Skin of body (tissue), 2 donors: Measurements from ENCODE around the gene NEDD9. TPM values are rescaled to one million over a fixed set of nuclear protein-coding genes. Genes with fewer than 3 reads are reported as not detected.

Experiments used
- DNase-seq: peaks from one replicate; lab custom pipeline; 2025; lab: John Stamatoyannopoulos, UW
- total RNA-seq: library from RNA; depleted of rRNA; stranded (reverse); fragments of >200 nt; gene quantifications from one replicate; pipeline ENCODE4 v1.2.3, GENCODE V29; 2014

NEDD9 gene
- total RNA-seq, 1 donor from 2014 or later = 49.7 TPM

DNA sequence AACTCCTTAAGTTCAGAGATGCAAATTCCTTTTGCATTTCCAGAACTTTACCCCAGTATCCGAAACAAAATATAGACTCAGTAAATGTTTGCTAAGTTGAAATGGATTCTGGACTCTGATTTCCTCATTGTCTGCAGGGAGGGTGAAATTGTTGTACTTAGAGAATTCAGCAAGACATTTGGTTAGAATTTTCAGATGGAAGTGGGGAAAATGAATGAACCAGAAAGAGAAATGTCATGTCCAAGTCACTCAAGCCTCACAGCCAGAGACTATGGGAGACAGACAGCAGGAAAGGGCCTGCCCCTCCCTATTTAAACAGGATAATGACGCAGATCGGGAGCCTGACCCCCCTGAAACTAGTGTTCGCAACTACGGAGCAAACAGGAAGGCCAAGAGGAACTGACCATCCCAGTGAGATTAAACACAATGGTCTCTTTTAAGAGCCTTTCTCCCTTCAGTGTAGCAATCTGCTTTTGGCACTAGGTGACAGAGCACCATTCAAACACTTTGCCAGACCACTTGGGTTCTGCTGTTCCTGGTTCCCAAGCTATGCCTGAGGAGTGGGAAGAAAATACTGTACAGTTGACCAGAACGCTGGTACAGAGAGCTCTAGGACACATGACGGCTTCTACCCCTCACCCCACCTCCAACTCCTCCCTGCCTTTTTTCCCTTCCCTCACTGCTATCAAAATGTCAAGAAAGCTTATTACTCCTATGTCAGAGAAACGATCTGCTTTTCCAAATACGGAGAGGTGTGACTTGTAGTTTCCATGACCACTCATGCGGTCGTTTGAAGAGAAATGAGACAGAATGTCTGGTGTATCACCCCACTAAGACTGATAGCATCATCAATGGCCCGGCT, 13.7 kb downstream of the NEDD9 start:
- DNase-seq = peak; percentile 80

DNA sequence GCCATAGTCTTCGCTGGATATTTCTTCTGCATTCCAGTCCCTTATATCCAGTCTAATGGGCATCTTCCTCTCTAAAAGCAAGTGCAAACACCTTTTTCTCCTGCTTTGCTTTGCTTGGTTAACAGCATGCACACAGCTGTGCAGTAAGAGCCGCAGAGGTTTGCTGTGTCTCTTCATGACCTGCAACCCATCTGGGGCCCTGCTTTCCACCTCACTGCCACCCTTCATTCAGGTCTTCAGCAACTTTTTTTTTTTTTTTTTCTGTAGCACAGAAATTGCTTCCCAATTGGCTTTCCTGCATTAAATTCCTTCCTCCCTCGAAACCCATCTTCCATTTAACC, 14.4 kb downstream of the NEDD9 start:
- no peak for DNase-seq

DNA sequence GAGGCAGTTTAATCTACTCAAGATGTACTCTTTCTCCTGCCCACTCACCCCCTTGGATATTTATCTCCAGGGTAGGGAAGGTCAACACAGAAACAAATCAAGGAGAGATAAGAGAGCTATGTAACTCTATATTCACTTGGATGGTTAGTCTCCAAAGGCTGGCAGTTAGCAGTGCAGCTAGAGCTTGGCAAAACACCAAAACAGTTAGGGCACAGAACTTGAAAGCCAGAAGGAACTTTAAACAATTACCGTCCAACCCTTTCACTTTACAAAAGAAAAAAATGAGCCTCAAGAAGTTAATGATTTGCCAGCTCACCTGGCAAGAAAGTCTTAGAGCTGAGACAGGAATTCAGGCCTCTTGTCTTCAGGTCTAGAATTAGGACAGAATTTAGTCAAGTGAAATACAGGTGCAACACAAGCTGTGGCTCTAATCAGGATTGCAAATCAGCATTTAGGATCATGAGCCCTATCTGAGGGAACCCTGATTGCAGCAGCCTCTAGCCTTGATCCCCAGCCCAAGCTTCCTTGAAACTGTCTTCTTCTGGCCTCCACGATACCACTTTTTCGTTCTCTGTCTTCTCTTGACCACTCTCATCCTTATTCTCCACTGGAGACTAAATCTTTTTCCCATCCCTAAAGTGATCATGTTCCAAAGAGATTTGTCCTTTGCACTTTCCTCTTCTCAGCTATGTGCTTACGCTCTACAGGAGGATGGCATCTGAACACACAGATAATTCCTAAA, 14.9 kb downstream of the NEDD9 start:
- DNase-seq = no peak

DNA sequence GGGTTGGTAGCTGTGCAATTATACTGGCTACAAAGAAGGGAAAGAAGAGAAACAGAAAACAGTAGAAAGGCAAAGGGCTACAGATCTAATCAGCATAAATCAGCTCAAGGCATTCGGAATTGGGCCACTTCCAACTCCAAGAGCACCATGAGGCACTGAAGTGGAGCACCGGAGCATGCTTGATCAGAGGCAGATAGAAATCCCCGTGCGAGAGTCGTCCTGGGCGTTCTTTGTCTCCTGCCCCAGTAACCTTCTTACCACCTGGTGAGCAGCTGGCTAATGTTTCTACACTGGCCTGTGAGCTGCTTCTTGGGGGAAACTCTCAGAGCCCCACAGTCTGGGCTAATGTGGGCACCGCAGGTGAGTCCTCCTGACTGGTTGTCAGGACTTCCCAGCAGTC, 16.7 kb downstream of the NEDD9 start:
- no peak for DNase-seq

DNA sequence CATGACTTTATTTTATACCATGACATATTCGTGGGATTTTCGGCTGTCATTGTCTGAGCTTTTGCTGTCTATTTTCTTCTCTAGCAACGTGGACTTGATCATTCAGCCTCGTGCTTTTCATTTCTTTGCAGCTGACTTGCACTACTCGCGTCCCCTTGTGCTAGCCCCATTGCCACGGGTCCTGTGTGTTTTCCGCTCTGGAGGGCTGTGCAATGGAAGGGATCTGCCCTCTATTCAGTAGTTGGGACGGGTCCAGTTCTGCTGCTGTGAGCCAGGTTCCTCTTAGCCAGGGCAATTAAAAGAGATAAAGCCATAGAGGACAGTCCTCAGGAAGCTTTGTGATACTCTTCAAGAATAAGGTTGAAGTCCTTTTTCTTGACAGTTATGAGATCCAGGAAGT, 17.6 kb downstream of the NEDD9 start:
- DNase-seq = no peak

DNA sequence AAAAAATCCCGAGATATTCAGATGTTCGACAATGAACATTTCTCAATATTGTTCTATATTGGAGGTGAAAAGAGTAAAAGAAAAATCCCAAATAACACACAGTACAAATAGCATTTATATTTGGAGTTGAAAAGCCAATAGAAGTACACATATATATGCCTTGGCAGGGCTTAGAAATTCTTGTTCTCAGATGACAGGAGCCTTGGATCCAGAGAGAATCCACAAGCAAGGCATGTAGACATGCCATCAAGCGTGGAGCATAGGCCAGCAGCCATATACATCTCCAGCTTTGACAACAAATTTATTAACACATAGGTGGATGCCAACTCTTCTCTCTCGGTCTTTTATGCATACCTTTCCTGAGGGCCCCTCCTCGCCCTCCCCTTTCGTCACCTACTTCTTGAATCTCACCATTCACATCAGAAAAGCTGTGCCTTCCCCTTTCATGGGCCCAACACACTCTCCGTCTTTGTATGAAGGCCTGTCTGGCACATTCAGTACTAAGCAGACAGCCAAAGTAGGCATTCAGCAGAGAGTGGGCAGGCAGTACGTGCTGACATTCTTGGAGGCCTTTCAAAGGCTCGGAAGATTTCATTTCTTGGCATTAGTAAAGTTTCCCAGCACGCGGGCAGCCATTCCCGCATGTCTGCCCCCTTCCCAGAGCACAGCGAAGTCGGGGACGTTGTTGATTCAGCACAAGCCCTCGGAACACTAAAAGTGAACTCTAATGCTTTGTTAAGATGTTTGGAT, 18.2 kb downstream of the NEDD9 start:
- DNase-seq = no peak

DNA sequence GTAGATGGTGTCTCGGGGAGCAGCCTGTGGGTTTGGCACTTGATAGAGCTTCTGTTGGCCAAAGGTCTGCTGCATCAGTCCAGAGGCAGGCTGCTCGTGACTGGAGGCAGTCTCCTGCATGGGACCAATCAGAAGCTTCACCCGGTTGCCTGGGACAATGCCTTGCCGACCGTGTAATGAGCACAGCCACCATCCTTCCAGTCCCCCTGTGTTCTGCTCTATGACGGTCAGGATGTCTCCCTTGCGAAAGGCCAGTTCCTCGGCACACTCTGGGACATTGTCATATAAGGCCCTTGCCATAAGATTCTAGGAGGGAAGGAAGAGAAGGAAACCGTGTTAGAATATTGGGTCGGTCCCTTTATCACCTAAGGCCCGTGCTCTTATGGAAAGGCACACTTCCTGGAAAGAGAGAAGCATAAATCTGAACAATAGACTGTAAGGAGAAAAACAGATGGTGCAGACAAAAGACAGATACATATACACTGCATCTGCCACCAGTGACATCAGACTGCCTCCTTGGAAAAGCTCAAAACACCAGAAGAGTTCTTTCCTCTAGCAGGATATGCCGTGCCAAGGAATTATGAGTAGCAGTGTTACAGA, 18.9 kb downstream of the NEDD9 start:
- DNase-seq = peak; percentile 83

DNA sequence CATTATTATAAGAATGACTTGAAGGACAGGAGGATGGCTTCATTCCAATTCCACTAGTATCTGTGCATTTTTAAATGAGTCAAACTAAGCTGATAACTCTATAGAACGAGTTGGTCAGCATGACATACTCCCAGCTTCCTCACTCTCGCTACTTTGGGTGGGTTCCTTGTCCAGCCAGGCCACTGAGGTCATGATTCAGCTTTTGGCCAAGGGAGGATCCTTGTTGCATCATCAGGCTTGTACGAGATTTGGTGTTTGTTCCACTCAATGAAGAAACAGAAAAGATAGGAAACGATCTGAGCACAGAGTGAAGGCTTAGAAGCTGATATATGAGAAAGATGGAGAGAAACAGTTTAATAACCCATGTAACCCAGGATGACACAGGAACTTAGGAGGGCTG, 19.8 kb downstream of the NEDD9 start:
- DNase-seq = peak; percentile 47

DNA sequence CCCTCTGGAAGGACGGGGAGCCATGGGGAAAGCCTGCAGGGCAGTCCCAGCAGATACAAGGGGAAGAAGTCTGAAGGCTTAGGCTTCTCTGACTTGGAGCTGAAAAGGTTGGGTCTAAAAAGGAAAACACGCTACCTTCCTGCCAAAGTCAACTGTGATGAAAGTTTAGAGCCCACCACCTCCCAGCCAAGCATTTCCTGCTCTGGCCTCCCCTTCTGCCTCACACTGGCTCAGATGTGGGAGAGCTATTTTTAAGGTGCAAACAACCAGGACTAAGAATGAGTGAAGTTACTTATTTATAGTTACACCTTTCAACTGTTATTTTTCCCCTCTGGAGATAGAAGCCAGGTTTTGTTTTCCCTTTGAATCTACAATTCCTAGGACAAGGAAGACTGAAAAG, 21.2 kb downstream of the NEDD9 start:
- DNase-seq = no peak

DNA sequence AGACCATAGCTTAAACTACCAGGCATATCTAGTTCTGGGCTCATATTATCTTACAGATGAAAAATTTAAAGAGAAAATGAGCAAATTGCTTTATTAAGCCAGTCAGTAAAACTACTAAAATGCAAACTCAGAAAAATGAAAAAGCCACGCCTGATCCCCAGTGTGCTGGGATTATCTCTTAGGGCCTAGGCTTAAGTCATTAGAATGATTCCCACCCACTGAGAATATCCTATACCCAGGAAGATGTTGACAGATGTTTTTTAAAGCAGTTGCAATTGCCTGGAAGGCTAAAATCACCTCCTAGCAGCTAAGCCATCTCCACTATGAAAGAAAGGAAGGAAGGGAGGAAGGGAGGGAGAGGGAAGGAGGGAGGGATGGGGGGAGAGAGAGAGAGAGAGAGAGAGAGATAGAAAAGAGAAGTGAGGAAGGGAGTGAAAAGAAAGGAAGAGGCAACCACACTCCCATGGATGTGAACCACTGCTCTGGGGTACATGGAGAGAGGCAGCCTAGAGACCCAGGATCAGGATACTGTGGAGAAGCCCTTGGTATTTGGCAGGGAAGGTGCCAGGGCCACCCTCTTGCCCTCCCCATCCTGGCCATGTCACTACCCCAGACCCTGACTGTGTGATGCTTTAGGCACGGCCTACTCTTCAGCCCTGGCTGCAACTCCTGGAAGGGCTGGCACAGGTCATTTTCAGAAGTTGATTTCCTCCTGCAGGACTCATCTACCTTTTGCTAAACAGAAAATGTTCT, 21.9 kb downstream of the NEDD9 start:
- DNase-seq = no peak

DNA sequence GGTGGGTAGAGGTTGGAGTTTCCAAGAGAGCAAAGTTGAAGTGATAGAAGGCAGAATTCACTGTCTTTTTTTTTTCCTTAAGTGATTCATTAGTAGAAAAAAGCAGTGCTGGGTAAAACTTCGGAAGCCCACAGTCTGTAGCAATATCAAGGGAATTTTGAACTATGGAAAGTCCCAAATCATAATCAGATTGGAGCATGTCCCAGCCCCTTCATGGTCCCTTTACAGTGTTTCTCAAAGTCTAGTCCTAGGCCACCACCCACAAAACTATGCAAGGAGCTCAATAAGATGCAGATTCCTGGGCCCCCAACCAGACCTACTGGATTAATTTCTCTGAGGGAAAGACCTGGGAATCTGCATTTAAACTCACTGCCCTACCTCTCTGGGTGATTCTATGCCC, 22.6 kb downstream of the NEDD9 start:
- no peak for DNase-seq

DNA sequence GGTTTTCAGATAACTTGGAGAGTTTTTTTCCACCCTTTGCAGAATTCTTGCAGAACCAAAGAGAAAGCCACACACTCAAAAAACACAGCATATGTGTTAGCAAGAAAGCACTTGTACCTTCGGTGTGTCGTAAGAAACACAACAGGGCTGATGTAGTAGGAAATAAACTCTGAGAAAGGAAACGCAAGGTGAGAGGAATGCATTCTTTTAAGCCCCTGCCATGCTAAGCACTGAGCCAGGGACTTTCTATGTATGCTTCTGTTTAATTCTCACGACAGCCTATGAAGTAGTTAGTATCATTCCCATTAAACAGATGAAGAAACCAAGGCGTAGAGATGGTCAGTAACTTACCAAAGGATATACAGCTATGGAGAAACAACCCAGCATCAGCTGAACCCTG, 23.1 kb downstream of the NEDD9 start:
- no peak for DNase-seq

DNA sequence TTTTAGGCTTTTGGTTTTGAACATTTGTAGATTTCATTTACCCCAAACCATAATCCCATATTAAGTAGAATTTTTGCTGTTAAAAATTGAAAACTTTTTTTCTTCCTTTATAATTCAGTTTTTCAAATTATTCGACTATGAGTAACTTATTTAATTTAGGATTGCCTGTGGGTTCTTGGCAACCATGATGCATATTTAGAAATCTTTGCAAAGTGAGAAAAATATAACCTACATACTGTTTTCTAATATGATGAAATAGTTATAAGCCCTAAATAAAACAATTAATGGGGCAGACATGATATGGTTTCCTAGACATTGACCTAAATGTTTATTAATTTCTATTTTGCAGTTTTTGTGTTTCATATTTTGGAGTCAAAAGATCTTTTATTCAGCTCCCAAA, 23.6 kb downstream of the NEDD9 start:
- no peak for DNase-seq

DNA sequence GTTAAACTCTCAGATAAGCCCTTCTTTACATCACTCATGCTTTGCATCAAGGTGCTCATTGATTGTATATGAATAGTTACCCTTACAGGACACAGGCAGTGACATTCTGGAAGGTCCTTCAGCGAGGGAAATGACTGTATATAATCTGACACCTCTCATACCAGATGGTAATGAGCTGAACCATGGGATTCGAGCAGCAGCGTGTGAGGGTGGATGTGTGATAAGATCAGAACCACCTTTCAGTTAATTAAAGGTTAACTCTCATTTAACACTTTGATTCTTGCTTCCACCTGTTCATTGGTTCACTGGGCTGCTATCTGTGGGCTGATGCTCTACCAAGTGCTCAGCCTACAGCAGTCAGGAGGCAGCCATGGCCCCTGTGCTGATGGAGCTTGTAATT, 24.2 kb downstream of the NEDD9 start:
- DNase-seq = no peak

DNA sequence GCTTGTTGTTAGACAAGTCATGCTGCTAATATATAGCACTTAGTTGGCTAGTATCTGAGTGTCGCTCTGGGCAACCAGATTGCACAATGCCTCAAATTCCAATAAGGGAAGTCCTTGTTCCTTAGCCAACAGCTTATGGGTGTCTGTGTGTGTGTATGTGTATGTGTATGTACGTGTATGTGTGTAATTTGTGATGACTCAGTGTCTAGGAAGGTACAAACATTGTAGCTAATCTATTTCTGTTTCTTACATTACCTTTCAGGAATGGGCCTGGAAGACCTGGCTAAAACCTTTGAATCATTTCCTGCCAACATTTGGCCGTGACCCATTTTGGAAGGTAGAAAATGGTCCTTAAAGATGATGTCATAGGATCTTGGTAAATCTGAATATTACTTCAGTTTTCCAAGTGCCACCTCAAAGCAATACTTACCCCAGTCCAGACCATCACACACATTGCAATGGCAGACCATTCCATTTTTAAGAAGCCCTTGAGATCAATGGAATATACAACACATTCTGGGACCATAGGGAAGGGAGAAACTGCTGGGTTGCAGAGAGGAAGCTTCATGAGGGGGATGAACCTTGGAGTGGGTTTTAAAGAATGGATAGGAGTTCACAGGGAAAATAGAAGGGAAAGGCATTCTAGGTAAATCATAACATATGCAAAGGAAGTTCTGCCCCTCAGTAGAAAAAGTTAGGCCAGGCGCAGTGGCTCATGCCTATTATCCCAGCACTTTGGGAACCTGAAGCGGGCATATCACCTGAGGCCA, 25.1 kb downstream of the NEDD9 start:
- DNase-seq = peak; percentile 86

DNA sequence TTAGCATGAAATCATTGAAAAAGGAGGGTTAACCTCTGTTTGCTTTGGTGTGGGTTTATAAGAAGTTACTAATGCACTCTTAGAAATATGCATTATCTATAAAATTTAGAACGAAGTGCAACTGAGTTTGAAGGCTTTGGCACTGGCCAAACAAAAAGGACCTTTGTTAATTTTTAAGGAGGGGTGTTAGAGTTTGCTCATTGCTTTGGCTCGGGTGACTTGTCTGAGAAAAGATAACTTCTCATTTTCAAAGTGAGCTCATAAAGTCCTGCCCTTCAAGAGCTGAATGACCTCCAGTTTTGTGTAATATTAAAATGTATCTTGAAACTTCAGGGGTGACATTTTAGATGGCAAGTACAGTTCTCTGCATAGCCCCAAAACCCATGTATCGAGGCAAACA, 25.9 kb downstream of the NEDD9 start:
- no peak for DNase-seq

DNA sequence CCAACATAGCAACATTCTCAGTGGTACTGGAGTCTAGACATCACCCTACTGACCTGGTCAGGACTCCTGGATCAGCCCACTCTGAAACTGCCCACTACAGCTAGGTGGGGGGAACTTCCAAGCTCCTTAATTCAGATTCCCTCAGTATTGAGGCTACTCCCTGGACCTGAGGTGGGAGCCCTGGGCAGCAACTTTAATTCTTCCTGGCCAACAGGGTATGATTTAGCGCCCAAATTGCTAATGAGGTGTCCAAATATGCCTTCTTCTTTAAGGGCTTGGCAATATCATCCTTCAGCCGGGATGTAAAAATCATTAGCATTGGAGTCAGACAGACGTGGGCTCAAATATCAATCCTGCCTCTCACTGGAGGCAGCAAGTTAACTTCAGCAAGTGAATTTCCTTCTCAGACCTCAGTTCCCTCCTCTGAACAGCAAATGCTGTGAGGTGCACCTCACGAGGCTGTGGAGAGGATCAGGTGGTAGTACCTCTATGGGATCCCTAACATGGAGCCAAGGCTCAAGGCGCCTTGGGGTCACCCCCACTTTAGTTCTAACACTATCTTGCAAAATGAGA, 27.6 kb downstream of the NEDD9 start:
- DNase-seq = no peak

DNA sequence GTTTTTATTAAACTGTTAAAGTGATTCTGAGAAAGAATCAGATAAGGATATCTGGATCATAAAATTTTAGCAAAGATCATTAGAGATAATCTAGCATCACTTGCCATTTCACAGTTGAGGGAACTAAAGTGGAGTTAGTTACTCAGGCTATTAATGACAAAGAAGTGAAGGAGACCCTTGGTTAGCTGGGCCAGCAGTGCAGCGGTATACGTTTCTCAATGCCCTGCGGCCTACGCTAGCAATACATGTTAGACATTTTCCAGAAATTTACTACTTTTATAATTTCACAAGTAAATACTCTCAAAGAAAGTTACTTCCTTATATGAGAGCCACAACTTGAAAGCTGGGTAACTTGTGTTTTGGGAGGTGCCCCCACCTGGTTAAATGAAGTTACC, 28.5 kb downstream of the NEDD9 start:
- DNase-seq = no peak

DNA sequence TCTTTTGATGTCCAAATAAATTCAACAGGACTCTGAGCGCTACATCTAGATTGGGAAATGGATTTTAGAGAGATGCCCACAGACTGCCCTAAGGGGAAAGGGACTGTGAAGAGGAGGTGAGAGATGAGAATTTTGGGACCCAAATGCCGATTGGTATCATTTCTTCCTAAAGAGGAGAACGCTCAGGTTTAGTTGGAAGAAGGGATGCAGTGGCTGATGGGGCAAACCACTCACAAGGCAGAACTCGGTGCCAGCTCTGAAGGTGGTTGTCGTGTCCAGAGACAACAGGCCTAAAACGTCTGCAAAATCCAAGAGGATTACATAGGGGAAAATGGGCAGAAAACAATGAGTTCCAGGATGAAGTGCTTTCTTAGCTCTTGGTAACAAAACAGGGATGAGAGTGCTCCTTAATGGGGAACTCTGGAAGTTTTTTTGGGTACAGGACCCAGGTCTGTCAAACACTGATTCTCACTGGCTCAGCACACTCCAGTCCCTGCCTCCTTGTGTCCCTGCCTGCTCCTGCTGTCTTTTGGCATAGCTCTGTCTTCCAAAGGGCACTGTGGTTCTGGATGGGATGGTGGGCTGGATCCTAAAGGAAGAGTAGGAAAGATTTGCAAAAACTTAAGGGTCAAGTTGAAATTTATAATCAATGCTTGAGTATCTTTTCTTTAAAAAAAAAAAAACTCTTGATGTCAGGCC, 29.0 kb downstream of the NEDD9 start:
- DNase-seq = no peak
